Measurements from ENCODE around the gene PRKACB.

PRKACB gene

DNA sequence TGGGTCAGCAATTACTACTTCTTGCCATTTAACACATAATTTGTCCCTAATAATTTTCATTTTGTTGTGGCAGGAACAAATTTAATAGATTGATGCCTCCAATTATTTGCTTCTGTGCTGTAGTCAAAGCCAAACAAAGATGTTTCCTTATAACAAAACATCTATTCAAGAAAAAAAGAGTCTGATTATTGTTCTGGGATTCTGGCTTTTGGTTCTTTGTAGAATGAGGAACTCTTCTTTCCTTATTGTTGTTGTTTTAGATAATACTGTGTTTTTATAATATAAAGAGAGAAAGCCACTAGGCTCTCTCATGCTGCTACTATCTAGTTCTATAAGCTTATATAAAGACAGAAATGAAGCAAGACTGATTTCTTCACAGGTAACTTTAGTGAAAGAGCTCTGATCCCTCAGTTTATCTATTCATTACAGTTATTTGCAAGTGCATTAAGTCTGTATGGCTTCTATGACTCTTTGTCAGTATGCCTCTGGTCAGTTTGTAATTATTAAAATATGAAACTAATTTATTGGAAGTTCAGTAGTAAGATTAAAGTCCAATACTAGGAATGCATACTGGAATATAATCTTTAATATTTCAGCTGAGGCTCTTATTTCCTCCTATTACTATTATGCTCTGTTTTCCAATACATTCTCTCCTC is 37.4 kb downstream of the PRKACB start:
- Histone ChIP-seq H2AFZ (no peak overlapping the region), H3K9me3 (ENCODE audit: control insufficient read depth, low read length) (no peaks in the 10 kb centered on the region), H3K79me2 (no peaks in the 10 kb centered on the region), H3K4me1 (no peaks in the 10 kb centered on the region), H3K4me3 (ENCODE audit: low read depth, low read length) (no peak overlapping the region), H3K9ac (no peak overlapping the region), H3K36me3 (ENCODE audit: control insufficient read depth, insufficient read depth, low read length) (no peaks in the 10 kb centered on the region), H3K4me2 (ENCODE audit: low read length) (no peak overlapping the region), H3K27me3 (ENCODE audit: control insufficient read depth, insufficient read depth, low read length) (no peaks in the 10 kb centered on the region), H3K27ac (no peak overlapping the region)
- TF ChIP-seq, protein P1, sequence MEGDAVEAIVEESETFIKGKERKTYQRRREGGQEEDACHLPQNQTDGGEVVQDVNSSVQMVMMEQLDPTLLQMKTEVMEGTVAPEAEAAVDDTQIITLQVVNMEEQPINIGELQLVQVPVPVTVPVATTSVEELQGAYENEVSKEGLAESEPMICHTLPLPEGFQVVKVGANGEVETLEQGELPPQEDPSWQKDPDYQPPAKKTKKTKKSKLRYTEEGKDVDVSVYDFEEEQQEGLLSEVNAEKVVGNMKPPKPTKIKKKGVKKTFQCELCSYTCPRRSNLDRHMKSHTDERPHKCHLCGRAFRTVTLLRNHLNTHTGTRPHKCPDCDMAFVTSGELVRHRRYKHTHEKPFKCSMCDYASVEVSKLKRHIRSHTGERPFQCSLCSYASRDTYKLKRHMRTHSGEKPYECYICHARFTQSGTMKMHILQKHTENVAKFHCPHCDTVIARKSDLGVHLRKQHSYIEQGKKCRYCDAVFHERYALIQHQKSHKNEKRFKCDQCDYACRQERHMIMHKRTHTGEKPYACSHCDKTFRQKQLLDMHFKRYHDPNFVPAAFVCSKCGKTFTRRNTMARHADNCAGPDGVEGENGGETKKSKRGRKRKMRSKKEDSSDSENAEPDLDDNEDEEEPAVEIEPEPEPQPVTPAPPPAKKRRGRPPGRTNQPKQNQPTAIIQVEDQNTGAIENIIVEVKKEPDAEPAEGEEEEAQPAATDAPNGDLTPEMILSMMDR (IDR thresholded peaks at IDR 0.05): no peak

DNA sequence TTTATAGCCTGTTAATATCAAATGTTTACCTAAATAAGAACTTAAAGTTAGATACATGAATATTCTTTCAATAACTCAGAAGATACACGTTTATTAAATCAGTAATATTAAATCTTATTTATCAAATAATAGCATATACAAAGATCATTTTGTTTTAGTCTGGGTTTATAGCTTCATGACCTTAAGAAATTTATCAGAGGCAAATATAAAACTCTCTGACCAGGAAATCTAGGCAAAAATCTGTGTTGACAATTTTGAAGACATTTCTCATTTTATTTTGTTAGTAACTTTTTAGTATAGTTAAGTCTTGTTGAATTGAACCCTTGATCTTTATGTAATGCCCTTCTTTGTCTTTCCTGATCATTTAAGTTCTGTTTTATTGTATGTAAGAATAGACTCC is 46.4 kb downstream of the PRKACB start:
- no peak overlapping the region for H3K9ac ChIP-seq
- no peak overlapping the region for H3K27ac ChIP-seq
- no peak overlapping the region for H2AFZ ChIP-seq
- no peaks in the 10 kb centered on the region for H3K36me3 ChIP-seq (ENCODE audit: control insufficient read depth, insufficient read depth, low read length)
- no peaks in the 10 kb centered on the region for H3K27me3 ChIP-seq (ENCODE audit: control insufficient read depth, insufficient read depth, low read length)
- no peaks in the 10 kb centered on the region for H3K4me1 ChIP-seq
- TF ChIP-seq, protein P1 (IDR thresholded peaks at IDR 0.05): no peak
- H3K79me2 ChIP-seq: no peaks in the 10 kb centered on the region
- H3K9me3 ChIP-seq (ENCODE audit: control insufficient read depth, low read length): peaks cover 4% of the 10 kb centered on the region
- H3K4me2 ChIP-seq (ENCODE audit: low read length): no peak overlapping the region
- no peak overlapping the region for H3K4me3 ChIP-seq (ENCODE audit: low read depth, low read length)

DNA sequence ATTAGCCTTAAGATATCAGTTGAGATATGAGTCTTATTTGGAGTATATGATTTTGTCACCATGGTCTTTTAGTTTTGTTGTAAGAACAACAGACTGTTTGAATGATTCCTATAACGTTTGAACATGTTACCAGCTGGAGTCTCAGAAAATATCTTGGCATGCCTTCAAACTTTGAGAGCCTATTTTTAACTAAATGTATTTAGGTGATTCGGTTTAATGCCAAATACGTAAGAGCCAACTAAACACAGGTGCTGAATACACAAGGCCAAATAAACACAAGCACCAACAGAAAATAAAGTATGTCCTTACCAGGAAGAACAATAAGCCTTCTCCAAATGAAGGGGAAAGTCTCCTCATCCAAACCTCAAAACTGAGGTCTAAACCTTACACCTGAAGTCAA is 48.6 kb downstream of the PRKACB start:
- no peaks in the 10 kb centered on the region for H3K4me1 ChIP-seq
- no peak overlapping the region for H3K9ac ChIP-seq
- H3K9me3 ChIP-seq (ENCODE audit: control insufficient read depth, low read length): peaks cover 4% of the 10 kb centered on the region
- no peaks in the 10 kb centered on the region for H3K79me2 ChIP-seq
- no peak overlapping the region for H3K27ac ChIP-seq
- H2AFZ ChIP-seq: no peak overlapping the region
- no peaks in the 10 kb centered on the region for H3K27me3 ChIP-seq (ENCODE audit: control insufficient read depth, insufficient read depth, low read length)
- H3K4me3 ChIP-seq (ENCODE audit: low read depth, low read length): no peak overlapping the region
- TF ChIP-seq, protein P1 (IDR thresholded peaks at IDR 0.05): no peak
- H3K36me3 ChIP-seq (ENCODE audit: control insufficient read depth, insufficient read depth, low read length): no peaks in the 10 kb centered on the region
- H3K4me2 ChIP-seq (ENCODE audit: low read length): no peak overlapping the region

DNA sequence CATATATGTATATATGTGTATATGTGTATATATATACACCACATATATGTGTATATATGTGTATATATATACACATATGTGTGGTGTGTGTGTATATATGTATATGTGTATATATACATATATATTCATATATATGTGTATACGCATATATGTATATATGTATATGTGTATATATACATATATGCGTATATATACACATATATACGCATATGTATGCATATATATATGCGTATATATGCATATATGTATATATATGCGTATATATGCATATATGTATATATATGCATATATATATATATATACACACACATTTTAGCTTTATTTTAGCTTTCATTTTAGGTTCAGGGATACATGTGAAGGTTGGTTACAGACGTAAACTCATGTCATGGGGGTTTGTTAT is 54.8 kb downstream of the PRKACB start:
- H3K4me3 ChIP-seq (ENCODE audit: low read depth, low read length): no peak overlapping the region
- H3K4me2 ChIP-seq (ENCODE audit: low read length): no peak overlapping the region
- H3K27me3 ChIP-seq (ENCODE audit: control insufficient read depth, insufficient read depth, low read length): no peaks in the 10 kb centered on the region
- no peaks in the 10 kb centered on the region for H3K9me3 ChIP-seq (ENCODE audit: control insufficient read depth, low read length)
- no peak overlapping the region for H3K27ac ChIP-seq
- no peaks in the 10 kb centered on the region for H3K79me2 ChIP-seq
- no peaks in the 10 kb centered on the region for H3K36me3 ChIP-seq (ENCODE audit: control insufficient read depth, insufficient read depth, low read length)
- H3K9ac ChIP-seq: no peak overlapping the region
- no peak overlapping the region for H2AFZ ChIP-seq
- H3K4me1 ChIP-seq: no peaks in the 10 kb centered on the region
- TF ChIP-seq, protein P1 (IDR thresholded peaks at IDR 0.05): no peak

DNA sequence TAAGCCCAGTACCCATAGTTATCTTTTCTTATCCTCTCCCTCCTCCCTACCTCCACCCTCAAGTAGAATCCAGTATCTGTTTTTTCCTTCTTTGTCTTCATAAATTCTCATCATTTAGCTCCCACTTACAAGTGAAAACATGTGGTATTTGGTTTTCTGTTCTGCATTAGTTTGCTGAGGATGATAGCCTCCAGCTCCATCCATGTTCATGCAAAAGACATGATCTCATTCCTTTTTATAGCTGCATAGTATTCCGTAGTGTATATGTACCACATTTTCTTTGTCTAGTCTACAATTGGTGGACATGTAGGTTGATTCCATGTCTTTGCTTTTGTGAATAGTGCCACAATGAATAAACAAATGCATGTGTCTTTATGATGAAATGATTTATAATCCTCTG is 55.2 kb downstream of the PRKACB start:
- no peak overlapping the region for H3K4me3 ChIP-seq (ENCODE audit: low read depth, low read length)
- H3K27me3 ChIP-seq (ENCODE audit: control insufficient read depth, insufficient read depth, low read length): no peaks in the 10 kb centered on the region
- no peak overlapping the region for H3K9ac ChIP-seq
- H3K36me3 ChIP-seq (ENCODE audit: control insufficient read depth, insufficient read depth, low read length): no peaks in the 10 kb centered on the region
- H2AFZ ChIP-seq: no peak overlapping the region
- H3K79me2 ChIP-seq: no peaks in the 10 kb centered on the region
- TF ChIP-seq, protein P1 (IDR thresholded peaks at IDR 0.05): no peak
- no peak overlapping the region for H3K27ac ChIP-seq
- H3K4me2 ChIP-seq (ENCODE audit: low read length): no peak overlapping the region
- H3K4me1 ChIP-seq: no peaks in the 10 kb centered on the region
- H3K9me3 ChIP-seq (ENCODE audit: control insufficient read depth, low read length): no peaks in the 10 kb centered on the region

All from parathyroid adenoma (tissue), 2 donors.